Measurements from ENCODE around the gene TSSK2.
A peak's percentile ranks its signal among the peaks of the same experiment; 100 is the strongest.

DNA sequence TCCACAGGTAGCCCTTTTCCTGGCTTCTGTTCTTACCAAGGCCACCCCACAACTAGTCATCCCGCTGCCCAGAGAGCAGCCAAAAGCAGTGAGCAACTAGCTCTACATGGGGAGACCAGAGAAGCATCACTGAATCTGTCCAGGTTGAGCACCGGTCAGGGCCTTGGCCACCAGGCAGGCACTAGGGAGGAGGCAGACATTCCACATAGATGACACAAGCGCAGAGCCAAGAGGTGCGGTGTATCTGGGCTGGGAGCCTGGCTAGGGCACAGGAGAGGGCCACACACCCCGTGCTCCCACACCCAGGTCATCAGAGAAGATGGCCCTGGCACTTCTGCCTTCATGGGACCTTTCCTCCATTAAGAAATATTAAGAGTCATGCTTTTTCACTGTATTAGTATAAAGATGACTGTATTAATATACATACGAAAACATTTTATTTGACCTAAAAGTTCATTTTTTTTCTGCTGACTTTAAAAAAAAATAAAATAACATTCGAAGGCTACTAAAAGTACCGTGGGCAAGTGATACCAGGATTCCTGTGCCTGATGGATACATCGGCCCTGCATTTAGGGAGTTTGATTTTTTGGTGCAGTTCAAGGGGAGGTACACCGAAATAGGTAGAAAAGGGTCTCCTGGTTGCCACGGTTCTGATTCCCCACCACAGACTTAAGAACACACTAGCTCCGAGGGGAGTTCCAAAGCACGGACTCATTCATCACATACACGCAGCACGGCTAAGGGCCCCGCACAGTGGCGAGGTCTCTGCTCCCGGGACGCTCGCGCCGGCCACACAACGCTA, 10.1 kb upstream of the TSSK2 start:
- TF ChIP-seq ZBTB17 (tag by site-specific recombination; IDR thresholded peaks at IDR 0.05) (peak; percentile 56), ZNF843 (tag by site-specific recombination; IDR thresholded peaks at IDR 0.05) (no peak), ZNF423 (tag by site-specific recombination; IDR thresholded peaks at IDR 0.05) (no peak), ZNF837 (tag by site-specific recombination; IDR thresholded peaks at IDR 0.05) (no peak)
- TF ChIP-seq, protein P1, sequence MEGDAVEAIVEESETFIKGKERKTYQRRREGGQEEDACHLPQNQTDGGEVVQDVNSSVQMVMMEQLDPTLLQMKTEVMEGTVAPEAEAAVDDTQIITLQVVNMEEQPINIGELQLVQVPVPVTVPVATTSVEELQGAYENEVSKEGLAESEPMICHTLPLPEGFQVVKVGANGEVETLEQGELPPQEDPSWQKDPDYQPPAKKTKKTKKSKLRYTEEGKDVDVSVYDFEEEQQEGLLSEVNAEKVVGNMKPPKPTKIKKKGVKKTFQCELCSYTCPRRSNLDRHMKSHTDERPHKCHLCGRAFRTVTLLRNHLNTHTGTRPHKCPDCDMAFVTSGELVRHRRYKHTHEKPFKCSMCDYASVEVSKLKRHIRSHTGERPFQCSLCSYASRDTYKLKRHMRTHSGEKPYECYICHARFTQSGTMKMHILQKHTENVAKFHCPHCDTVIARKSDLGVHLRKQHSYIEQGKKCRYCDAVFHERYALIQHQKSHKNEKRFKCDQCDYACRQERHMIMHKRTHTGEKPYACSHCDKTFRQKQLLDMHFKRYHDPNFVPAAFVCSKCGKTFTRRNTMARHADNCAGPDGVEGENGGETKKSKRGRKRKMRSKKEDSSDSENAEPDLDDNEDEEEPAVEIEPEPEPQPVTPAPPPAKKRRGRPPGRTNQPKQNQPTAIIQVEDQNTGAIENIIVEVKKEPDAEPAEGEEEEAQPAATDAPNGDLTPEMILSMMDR (tag by site-specific recombination; IDR thresholded peaks at IDR 0.05) = 0 out of 2 replicates have a peak, but pooled peaks have one; percentile 37
